ENCODE results near the gene NUDT1. TPM values are rescaled to one million over a fixed set of nuclear protein-coding genes. Genes with fewer than 3 reads are reported as not detected.

Gene NUDT1
- total RNA-seq, 1 experiment from 2014 or later, result 92.6 TPM

GRCh38 chr7:2230226-2230625 is 11.8 kb upstream of the NUDT1 start:
- no peak overlapping the region for H3K4me3 ChIP-seq (ENCODE audit: low read depth in 2 of 2, low read length in 2 of 2)
- peaks cover 11% of the 10 kb centered on the region; the same call in 1 of the 2 replicates for H3K4me1 ChIP-seq (ENCODE audit: control insufficient read depth, insufficient read depth, low read length)
- CTCF ChIA-PET, result no interaction called here
- no peaks in the 10 kb centered on the region for H3K27me3 ChIP-seq (ENCODE audit: control insufficient read depth, insufficient read depth, low read length)
- H3K9me3 ChIP-seq (ENCODE audit: control insufficient read depth, insufficient read depth, low read depth, low read length), result no peaks in the 10 kb centered on the region
- no peak overlapping the region for H3K27ac ChIP-seq (ENCODE audit: low read length)
- no TSS peak for BruUV-seq (replicated peaks)
- H3K36me3 ChIP-seq (ENCODE audit: control insufficient read depth, insufficient read depth, low read length), result peaks cover 15% of the 10 kb centered on the region
- in situ Hi-C loops (cut with HindIII; ENCODE audit: low pct_unique_long_range_greater_than_20kb, low sequenced_read_pairs), result no loop called here
- intact Hi-C loops (cut with micrococcal nuclease; ENCODE audit: unreplicated experiment), result no loop called here
- TF ChIP-seq POLR2AphosphoS5 (IDR thresholded peaks at IDR 0.05; ENCODE audit: low read depth, low read length) (no peak), SIN3A (IDR thresholded peaks at IDR 0.05; ENCODE audit: borderline replicate concordance, insufficient read depth, low read depth, low read length) (no peak), REST (IDR thresholded peaks at IDR 0.05; ENCODE audit: insufficient read depth in 1 of 2, low read depth in 2 of 2, low read length in 1 of 2) (no peak), TCF7L2 (IDR thresholded peaks at IDR 0.05; ENCODE audit: low read depth, low read length) (no peak), CTCF (IDR thresholded peaks at IDR 0.05) (no peak)
- no peak for DNase-seq (ENCODE audit: low read depth, low spot score)
- POLR2A ChIA-PET, result no interaction called here
- no peak for ATAC-seq

- DNase-seq (ENCODE audit: low read depth, low spot score) (no peak), ATAC-seq (no peak)
- Histone ChIP-seq H3K9me3 (ENCODE audit: control insufficient read depth, insufficient read depth, low read depth, low read length) (no peaks in the 10 kb centered on the region), H3K4me1 (ENCODE audit: control insufficient read depth, insufficient read depth, low read length) (peaks cover 11% of the 10 kb centered on the region; the same call in 1 of the 2 replicates), H3K27ac (ENCODE audit: low read length) (no peak overlapping the region), H3K36me3 (ENCODE audit: control insufficient read depth, insufficient read depth, low read length) (peaks cover 14% of the 10 kb centered on the region), H3K27me3 (ENCODE audit: control insufficient read depth, insufficient read depth, low read length) (no peaks in the 10 kb centered on the region), H3K4me3 (ENCODE audit: low read depth in 2 of 2, low read length in 2 of 2) (no peak overlapping the region)
- ChIA-PET CTCF (no interaction called here), POLR2A (no interaction called here)
- no TSS peak for BruUV-seq (replicated peaks)
- intact Hi-C loops (cut with micrococcal nuclease; ENCODE audit: unreplicated experiment) (no loop called here), in situ Hi-C loops (cut with HindIII; ENCODE audit: low pct_unique_long_range_greater_than_20kb, low sequenced_read_pairs) (no loop called here)
- TF ChIP-seq SIN3A (IDR thresholded peaks at IDR 0.05; ENCODE audit: borderline replicate concordance, insufficient read depth, low read depth, low read length) (no peak), POLR2AphosphoS5 (IDR thresholded peaks at IDR 0.05; ENCODE audit: low read depth, low read length) (no peak), CTCF (IDR thresholded peaks at IDR 0.05) (no peak), REST (IDR thresholded peaks at IDR 0.05; ENCODE audit: insufficient read depth in 1 of 2, low read depth in 2 of 2, low read length in 1 of 2) (no peak), TCF7L2 (IDR thresholded peaks at IDR 0.05; ENCODE audit: low read depth, low read length) (no peak)
Observed at GRCh38 chr7:2230882-2231281, 11.1 kb upstream of the NUDT1 start.
